NCI-H2081 treated with DMSO at 0.1 percent for 48 hours (cell line): ENCODE measurements around the gene CENPQ.
A peak's percentile ranks its signal among the peaks of the same experiment; 100 is the strongest.
"Not testable (repeated sequence)": the region's sequence is repeated elsewhere in the genome, so short reads cannot be mapped to it uniquely, and the experiment has no call there.

Experiments
- DNase-seq: peaks from one replicate; lab custom pipeline; 2025; lab: John Stamatoyannopoulos, UW

The CENPQ gene

GRCh38 chr6:49462927-49463611 lies at the start of gene CENPQ, which contains the start of gene MMUT:
Gene CENPQ (plus strand): TSS chr6:49463370. CDS start chr6:49470177, 6,807 bp downstream.
Gene MMUT (minus strand): TSS chr6:49463253. CDS start chr6:49459466, 3,787 bp downstream.
- DNase-seq = peak; percentile 69

GRCh38 chr6:49415358-49415757 lies 47.8 kb upstream of the CENPQ start:
- DNase-seq = no peak

- no peak for DNase-seq
These were observed 47.0 kb upstream of the CENPQ start for GRCh38 chr6:49416195-49416594.

- peak; percentile 14 for DNase-seq
These were observed 39.4 kb upstream of the CENPQ start for GRCh38 chr6:49423817-49424216.

GRCh38 chr6:49430187-49430586 lies 33.0 kb upstream of the CENPQ start:
- no peak for DNase-seq

GRCh38 chr6:49430866-49431265 lies 32.3 kb upstream of the CENPQ start:
- no peak for DNase-seq

GRCh38 chr6:49453221-49453620 lies 9.9 kb upstream of the CENPQ start:
- no peak for DNase-seq

- no peak for DNase-seq
These were observed 8.1 kb upstream of the CENPQ start for GRCh38 chr6:49454787-49455709.

- DNase-seq = no peak
These were observed 5.4 kb upstream of the CENPQ start for GRCh38 chr6:49457771-49458170.

GRCh38 chr6:49462071-49462470 lies 1.1 kb upstream of the CENPQ start:
- DNase-seq = no peak

GRCh38 chr6:49462599-49462926 lies 607 bp upstream of the CENPQ start:
- DNase-seq = no peak

- DNase-seq = no peak
These were observed 420 bp downstream of the CENPQ start for GRCh38 chr6:49463612-49463967.

GRCh38 chr6:49464691-49465090 lies 1.5 kb downstream of the CENPQ start:
- no peak for DNase-seq

- no peak for DNase-seq
These were observed 4.9 kb downstream of the CENPQ start for GRCh38 chr6:49468042-49468441.

- not testable (repeated sequence) for DNase-seq
These were observed 13.4 kb downstream of the CENPQ start for GRCh38 chr6:49476564-49476963.

GRCh38 chr6:49479308-49479970 lies 16.3 kb downstream of the CENPQ start:
- no peak for DNase-seq

- not testable (repeated sequence) for DNase-seq
These were observed 18.7 kb downstream of the CENPQ start for GRCh38 chr6:49481846-49482245.

- DNase-seq = not testable (repeated sequence)
These were observed 20.2 kb downstream of the CENPQ start for GRCh38 chr6:49483380-49483779.

- DNase-seq = no peak
These were observed 27.5 kb downstream of the CENPQ start for GRCh38 chr6:49490633-49491032.

GRCh38 chr6:49497304-49497703 lies 34.1 kb downstream of the CENPQ start:
- DNase-seq = peak; percentile 12

GRCh38 chr6:49499126-49499525 lies 36.0 kb downstream of the CENPQ start:
- no peak for DNase-seq

GRCh38 chr6:49499623-49500022 lies 36.5 kb downstream of the CENPQ start, which contains the start of gene GLYATL3:
Gene GLYATL3 (plus strand): TSS chr6:49499923. CDS start chr6:49511991, 12,068 bp downstream.
- DNase-seq = no peak

GRCh38 chr6:49504666-49505065 lies 41.5 kb downstream of the CENPQ start:
- DNase-seq = no peak
